ENCODE data around the gene BMP8B. TPM values are rescaled to one million over a fixed set of nuclear protein-coding genes. Genes with fewer than 3 reads are reported as not detected.

BMP8B gene
- polyA plus RNA-seq, 3 donors = 0.14 to 1.3 (median 0.24) TPM

DNA sequence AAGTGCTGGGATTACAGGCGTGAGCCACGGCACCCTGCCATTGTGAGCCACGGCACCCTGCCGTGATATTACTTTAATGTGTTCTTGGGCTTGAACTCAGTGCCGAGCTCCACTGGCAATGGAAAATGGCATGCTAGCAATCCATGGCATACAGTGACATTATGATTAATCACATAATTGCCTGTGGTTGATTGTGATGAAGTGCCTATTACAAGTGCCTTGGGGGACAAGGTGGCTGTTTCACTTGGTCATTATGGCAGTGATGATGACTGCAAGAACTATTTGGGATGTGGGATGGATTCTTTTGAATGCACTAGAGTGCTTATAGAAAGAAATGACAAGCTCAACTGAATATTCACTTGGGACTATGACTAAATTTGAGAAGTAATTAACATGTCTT lies 75.1 kb downstream of the BMP8B start:
- TF ChIP-seq, protein P1, sequence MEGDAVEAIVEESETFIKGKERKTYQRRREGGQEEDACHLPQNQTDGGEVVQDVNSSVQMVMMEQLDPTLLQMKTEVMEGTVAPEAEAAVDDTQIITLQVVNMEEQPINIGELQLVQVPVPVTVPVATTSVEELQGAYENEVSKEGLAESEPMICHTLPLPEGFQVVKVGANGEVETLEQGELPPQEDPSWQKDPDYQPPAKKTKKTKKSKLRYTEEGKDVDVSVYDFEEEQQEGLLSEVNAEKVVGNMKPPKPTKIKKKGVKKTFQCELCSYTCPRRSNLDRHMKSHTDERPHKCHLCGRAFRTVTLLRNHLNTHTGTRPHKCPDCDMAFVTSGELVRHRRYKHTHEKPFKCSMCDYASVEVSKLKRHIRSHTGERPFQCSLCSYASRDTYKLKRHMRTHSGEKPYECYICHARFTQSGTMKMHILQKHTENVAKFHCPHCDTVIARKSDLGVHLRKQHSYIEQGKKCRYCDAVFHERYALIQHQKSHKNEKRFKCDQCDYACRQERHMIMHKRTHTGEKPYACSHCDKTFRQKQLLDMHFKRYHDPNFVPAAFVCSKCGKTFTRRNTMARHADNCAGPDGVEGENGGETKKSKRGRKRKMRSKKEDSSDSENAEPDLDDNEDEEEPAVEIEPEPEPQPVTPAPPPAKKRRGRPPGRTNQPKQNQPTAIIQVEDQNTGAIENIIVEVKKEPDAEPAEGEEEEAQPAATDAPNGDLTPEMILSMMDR (IDR thresholded peaks at IDR 0.05) = no peak
- Mint-ChIP-seq H3K27ac (no peak overlapping the region), H3K9me3 (peaks cover 2 to 6% (median 3%) of the 10 kb centered on the region in 7 donors), H3K36me3 (no peaks in the 10 kb centered on the region), H3K4me3 (no peak overlapping the region), H3K4me1 (peaks cover 14% of the 10 kb centered on the region), H3K27me3 (ENCODE audit: low read depth in 3 of 3) (peaks cover 9 to 21% (median 17%) of the 10 kb centered on the region in 3 donors)
- no peak overlapping the region for H3K27ac ChIP-seq (ENCODE audit: low read depth in 1 of 2, low read length in 2 of 2)
- intact Hi-C loops (cut with micrococcal nuclease) = no loop called here
- peaks cover 0 to 3% of the 10 kb centered on the region in 2 donors for H3K9me3 ChIP-seq (replicated peaks in 1 of 2; ENCODE audit: control insufficient read depth in 1 of 2, insufficient read depth in 1 of 2, low read length in 2 of 2)
- no peak overlapping the region for H3K4me2 ChIP-seq (replicated peaks; ENCODE audit: extremely low read depth, low read length, poor library complexity, severe bottlenecking)
- peaks cover 8 to 19% of the 10 kb centered on the region in 2 donors for H3K27me3 ChIP-seq (ENCODE audit: control insufficient read depth in 2 of 2, insufficient read depth in 2 of 2, low read length in 2 of 2)
- H3K36me3 ChIP-seq (replicated peaks in 1 of 2; ENCODE audit: control insufficient read depth in 1 of 2, insufficient read depth in 2 of 2, low read length in 2 of 2) = no peaks in the 10 kb centered on the region
- WGBS (ENCODE audit: insufficient coverage) = 95% methylated on average over 2 of the region's 5 CpGs
- peaks cover 5 to 7% of the 10 kb centered on the region in 2 donors for H3K4me1 ChIP-seq (ENCODE audit: control insufficient read depth in 1 of 2, insufficient read depth in 2 of 2, low read length in 2 of 2)
- H4K20me1 ChIP-seq (ENCODE audit: insufficient read depth, low read length) = no peaks in the 10 kb centered on the region
- H3K9ac ChIP-seq (ENCODE audit: insufficient read depth, low read length, poor library complexity, severe bottlenecking) = no peak overlapping the region
- no peaks in the 10 kb centered on the region for H3K79me2 ChIP-seq (ENCODE audit: insufficient read depth, low read length)
- H3K4me3 ChIP-seq (replicated peaks in 1 of 3; ENCODE audit: low read depth in 2 of 3, low read length in 3 of 3) = no peak overlapping the region
- no peak overlapping the region for H2AFZ ChIP-seq (ENCODE audit: insufficient read depth, low read depth, low read length, poor library complexity, severe bottlenecking)
- no peak for DNase-seq

- intact Hi-C loops (cut with micrococcal nuclease) = no loop called here
- peaks cover 2 to 7% of the 10 kb centered on the region in 2 donors for H3K27me3 ChIP-seq (ENCODE audit: control insufficient read depth in 2 of 2, insufficient read depth in 2 of 2, low read length in 2 of 2)
- peaks cover 5 to 7% of the 10 kb centered on the region in 2 donors for H3K4me1 ChIP-seq (ENCODE audit: control insufficient read depth in 1 of 2, insufficient read depth in 2 of 2, low read length in 2 of 2)
- Mint-ChIP-seq H3K4me3 (no peak overlapping the region), H3K27me3 (ENCODE audit: low read depth in 3 of 3) (peaks cover 3 to 11% (median 9%) of the 10 kb centered on the region in 3 donors), H3K9me3 (peaks cover 2 to 6% (median 3%) of the 10 kb centered on the region in 7 donors), H3K27ac (no peak overlapping the region), H3K36me3 (no peaks in the 10 kb centered on the region), H3K4me1 (peaks cover 14% of the 10 kb centered on the region)
- H3K9me3 ChIP-seq (replicated peaks in 1 of 2; ENCODE audit: control insufficient read depth in 1 of 2, insufficient read depth in 1 of 2, low read length in 2 of 2) = peaks cover 0 to 3% of the 10 kb centered on the region in 2 donors
- H3K27ac ChIP-seq (ENCODE audit: low read depth in 1 of 2, low read length in 2 of 2) = no peak overlapping the region
- 93% methylated on average over 3 of the region's 6 CpGs for WGBS (ENCODE audit: insufficient coverage)
- TF ChIP-seq, protein P1 (IDR thresholded peaks at IDR 0.05) = no peak
- H3K9ac ChIP-seq (ENCODE audit: insufficient read depth, low read length, poor library complexity, severe bottlenecking) = no peak overlapping the region
- no peak for DNase-seq
- H3K36me3 ChIP-seq (replicated peaks in 1 of 2; ENCODE audit: control insufficient read depth in 1 of 2, insufficient read depth in 2 of 2, low read length in 2 of 2) = no peaks in the 10 kb centered on the region
- H3K4me2 ChIP-seq (replicated peaks; ENCODE audit: extremely low read depth, low read length, poor library complexity, severe bottlenecking) = no peak overlapping the region
- H3K4me3 ChIP-seq (replicated peaks in 1 of 3; ENCODE audit: low read depth in 2 of 3, low read length in 3 of 3) = no peak overlapping the region
- H2AFZ ChIP-seq (ENCODE audit: insufficient read depth, low read depth, low read length, poor library complexity, severe bottlenecking) = no peak overlapping the region
- no peaks in the 10 kb centered on the region for H3K79me2 ChIP-seq (ENCODE audit: insufficient read depth, low read length)
- no peaks in the 10 kb centered on the region for H4K20me1 ChIP-seq (ENCODE audit: insufficient read depth, low read length)
These were observed 76.7 kb downstream of the BMP8B start for GRCh38 chr1:39711966-39712340.

Measured in CD14-positive monocyte (primary cell).